ENCODE measurements around the gene PARP6. TPM values are rescaled to one million over a fixed set of nuclear protein-coding genes. Genes with fewer than 3 reads are reported as not detected.

The PARP6 gene
- total and polyA plus RNA-seq, 2 of the 8 experiments (the other 6 are each of a cell fraction or from before 2014, with no cell fraction given), result 39.8 to 45.3 TPM

DNA sequence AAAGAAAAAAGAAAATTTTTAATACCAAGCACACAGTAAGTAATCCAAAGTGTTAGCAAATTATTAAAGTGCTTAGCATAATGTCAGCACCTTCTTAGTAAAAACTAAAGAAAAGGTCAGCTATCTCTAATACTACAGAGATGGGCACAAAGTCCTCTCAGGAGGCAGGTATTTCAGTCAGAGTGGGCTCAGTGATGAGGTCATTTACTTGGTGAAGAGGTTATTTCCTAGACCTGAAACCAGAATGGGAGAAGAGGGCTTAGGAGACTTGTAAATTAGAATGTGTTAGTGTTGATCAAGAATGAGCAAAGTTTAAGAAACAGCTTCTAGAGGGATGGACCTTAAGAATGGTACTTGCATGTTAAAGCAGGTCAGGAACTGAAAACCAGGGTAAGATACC is 32.7 kb downstream of the PARP6 start:
- Histone ChIP-seq H3K9me3 (ENCODE audit: insufficient read depth in 2 of 2, low read depth in 1 of 2, low read length in 1 of 2) (no peaks in the 10 kb centered on the region), H3K23ac (ENCODE audit: insufficient read length) (no peak overlapping the region), H3K27ac (ENCODE audit: low read depth, low read length) (no peak overlapping the region), H3K79me2 (ENCODE audit: control insufficient read depth in 1 of 2, insufficient read depth in 2 of 2, low read length in 2 of 2) (no peaks in the 10 kb centered on the region), H3K4ac (replicated peaks; ENCODE audit: insufficient read length, low read depth, low read length) (no peak overlapping the region), H4K8ac (ENCODE audit: extremely low read depth, insufficient read depth, low read length) (no peak overlapping the region), H3K27me3 (replicated peaks in 1 of 4; ENCODE audit: control insufficient read depth in 3 of 4, extremely low read depth in 1 of 4, insufficient read depth in 3 of 4, low read length in 3 of 4) (peaks cover 27 to 87% (median 60%) of the 10 kb centered on the region in 4 experiments), H3K56ac (replicated peaks; ENCODE audit: insufficient read length, low read depth, low read length) (no peak overlapping the region), H2BK12ac (ENCODE audit: low read depth, low read length) (no peak overlapping the region), H3K4me2 (ENCODE audit: insufficient read depth in 1 of 2, low read depth in 2 of 2, low read length in 2 of 2) (no peak overlapping the region), H2AFZ (ENCODE audit: low read length) (no peak overlapping the region), H4K5ac (ENCODE audit: insufficient read length, low read depth, low read length) (no peak overlapping the region), H2BK120ac (replicated peaks; ENCODE audit: low read depth, low read length) (no peak overlapping the region), H2BK20ac (ENCODE audit: low read length) (no peak overlapping the region), H3K9ac (replicated peaks in 1 of 4; ENCODE audit: extremely low read depth in 1 of 4, low read depth in 3 of 4, low read length in 3 of 4) (no peak overlapping the region), H2AK5ac (ENCODE audit: low read depth, low read length) (no peak overlapping the region), H3K14ac (ENCODE audit: insufficient read length) (no peak overlapping the region), H2BK15ac (ENCODE audit: low read length) (no peak overlapping the region), H3K4me3 (ENCODE audit: extremely low read depth in 1 of 4, insufficient read depth in 2 of 4, low read depth in 3 of 4, low read length in 4 of 4) (no peak overlapping the region), H2BK5ac (ENCODE audit: low read depth, low read length) (no peak overlapping the region), H3K4me1 (replicated peaks in 1 of 4; ENCODE audit: control insufficient read depth in 3 of 4, insufficient read depth in 4 of 4, low read length in 3 of 4) (peaks cover 0 to 13% (median 4%) of the 10 kb centered on the region in 4 experiments; a peak in 4 of 7 replicates), H4K91ac (replicated peaks; ENCODE audit: insufficient read length, low read length) (no peak overlapping the region), H3K23me2 (ENCODE audit: low read depth, low read length) (no peaks in the 10 kb centered on the region), H3K79me1 (ENCODE audit: low read depth, low read length) (no peaks in the 10 kb centered on the region), H4K20me1 (replicated peaks in 1 of 2; ENCODE audit: control insufficient read depth in 1 of 2, insufficient read depth in 2 of 2, low read length in 2 of 2) (peaks cover 15 to 18% of the 10 kb centered on the region in 2 experiments), H3K36me3 (ENCODE audit: control insufficient read depth in 2 of 4, insufficient read depth in 4 of 4, low read length in 3 of 4) (peaks cover 3 to 33% (median 15%) of the 10 kb centered on the region in 4 experiments; a peak in 6 of 8 replicates), H3K18ac (ENCODE audit: extremely low read depth, low read length) (no peak overlapping the region)
- no peak for DNase-seq (ENCODE audit: low read depth in 1 of 2, low spot score in 2 of 2)
- ChIA-PET CTCF (ENCODE audit: partially characterized antibody) (interaction anchor here (1.3 to 4.8 kb wide), 3 partner anchors 12 to 40 kb away, joined by 3 to 29 read pairs (median 28); partner anchors contain the start of gene GRAMD2A), POLR2A (ENCODE audit: partially characterized antibody) (interaction anchor here (0.6 to 6.3 kb wide), 3 partner anchors 8 to 842 kb away, joined by 3 to 66 read pairs (median 12); partner anchors contain the start of gene PKM)
- FAIRE-seq, result no peak
- TF ChIP-seq BRCA1 (IDR thresholded peaks at IDR 0.05; ENCODE audit: low read depth, low read length), result no peak
- TF ChIP-seq EGR1 (IDR thresholded peaks at IDR 0.05; ENCODE audit: borderline replicate concordance, low read depth, low read length), result no peak
- no peak for TF ChIP-seq RNF2 (IDR thresholded peaks at IDR 0.05; ENCODE audit: borderline replicate concordance, low read depth, low read length, missing control alignments, poor library complexity, severe bottlenecking)
- no peak for TF ChIP-seq CEBPB (IDR thresholded peaks at IDR 0.05; ENCODE audit: low read depth, low read length)
- no peak for TF ChIP-seq SP2 (IDR thresholded peaks at IDR 0.05; ENCODE audit: low read length)
- TF ChIP-seq, protein P1, sequence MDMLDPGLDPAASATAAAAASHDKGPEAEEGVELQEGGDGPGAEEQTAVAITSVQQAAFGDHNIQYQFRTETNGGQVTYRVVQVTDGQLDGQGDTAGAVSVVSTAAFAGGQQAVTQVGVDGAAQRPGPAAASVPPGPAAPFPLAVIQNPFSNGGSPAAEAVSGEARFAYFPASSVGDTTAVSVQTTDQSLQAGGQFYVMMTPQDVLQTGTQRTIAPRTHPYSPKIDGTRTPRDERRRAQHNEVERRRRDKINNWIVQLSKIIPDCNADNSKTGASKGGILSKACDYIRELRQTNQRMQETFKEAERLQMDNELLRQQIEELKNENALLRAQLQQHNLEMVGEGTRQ (IDR thresholded peaks at IDR 0.05; ENCODE audit: low read length), result no peak
- TF ChIP-seq NRF1 (IDR thresholded peaks at IDR 0.05; ENCODE audit: low read depth, low read length), result no peak
- TF ChIP-seq, protein P2, sequence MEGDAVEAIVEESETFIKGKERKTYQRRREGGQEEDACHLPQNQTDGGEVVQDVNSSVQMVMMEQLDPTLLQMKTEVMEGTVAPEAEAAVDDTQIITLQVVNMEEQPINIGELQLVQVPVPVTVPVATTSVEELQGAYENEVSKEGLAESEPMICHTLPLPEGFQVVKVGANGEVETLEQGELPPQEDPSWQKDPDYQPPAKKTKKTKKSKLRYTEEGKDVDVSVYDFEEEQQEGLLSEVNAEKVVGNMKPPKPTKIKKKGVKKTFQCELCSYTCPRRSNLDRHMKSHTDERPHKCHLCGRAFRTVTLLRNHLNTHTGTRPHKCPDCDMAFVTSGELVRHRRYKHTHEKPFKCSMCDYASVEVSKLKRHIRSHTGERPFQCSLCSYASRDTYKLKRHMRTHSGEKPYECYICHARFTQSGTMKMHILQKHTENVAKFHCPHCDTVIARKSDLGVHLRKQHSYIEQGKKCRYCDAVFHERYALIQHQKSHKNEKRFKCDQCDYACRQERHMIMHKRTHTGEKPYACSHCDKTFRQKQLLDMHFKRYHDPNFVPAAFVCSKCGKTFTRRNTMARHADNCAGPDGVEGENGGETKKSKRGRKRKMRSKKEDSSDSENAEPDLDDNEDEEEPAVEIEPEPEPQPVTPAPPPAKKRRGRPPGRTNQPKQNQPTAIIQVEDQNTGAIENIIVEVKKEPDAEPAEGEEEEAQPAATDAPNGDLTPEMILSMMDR (IDR thresholded peaks at IDR 0.05; ENCODE audit: control extremely low read depth in 1 of 3, insufficient read depth in 1 of 3, low read depth in 1 of 3, low read length in 3 of 3), result no peak
- TF ChIP-seq CHD1 (IDR thresholded peaks at IDR 0.05; ENCODE audit: low read depth, low read length), result no peak
- no peak for TF ChIP-seq SAP30 (IDR thresholded peaks at IDR 0.05; ENCODE audit: insufficient read depth, insufficient replicate concordance, low read length)
- TF ChIP-seq KDM1A (IDR thresholded peaks at IDR 0.05; ENCODE audit: borderline replicate concordance, low read length), result no peak

Data from H1 (cell line).